Progenitor cell of endocrine pancreas (in vitro differentiated cells): ENCODE measurements around the gene ACO2. TPM values are rescaled to one million over a fixed set of nuclear protein-coding genes. Genes with fewer than 3 reads are reported as not detected.
"Not testable (repeated sequence)": the region's sequence is repeated elsewhere in the genome, so short reads cannot be mapped to it uniquely, and the experiment has no call there.

Experiments
- DNase-seq: peaks from one replicate; pipeline ENCODE4 v3.0.0; 2021; ENCODE audit warnings: low spot score; ENCODE audit not compliant: unreplicated experiment
- H3K27ac Mint-ChIP-seq: 2 replicates; pipeline ENCODE4 v1.8.0; 2021; ENCODE audit warnings: mild to moderate bottlenecking, moderate library complexity, mixed read lengths
- H3K27me3 Mint-ChIP-seq: 2 replicates; pipeline ENCODE4 v1.8.0; 2021; ENCODE audit warnings: mixed read lengths
- H3K36me3 Mint-ChIP-seq: 2 replicates; pipeline ENCODE4 v1.8.0; 2022; ENCODE audit warnings: mixed read lengths; ENCODE audit not compliant: insufficient read depth
- H3K4me1 Mint-ChIP-seq: 2 replicates; pipeline ENCODE4 v1.8.0; 2021; ENCODE audit warnings: low read depth, mixed read lengths
- H3K4me3 Mint-ChIP-seq: 2 replicates; pipeline ENCODE4 v1.8.0; 2021; ENCODE audit warnings: low read depth, mild to moderate bottlenecking, moderate library complexity, mixed read lengths
- H3K9me3 Mint-ChIP-seq: 2 replicates; pipeline ENCODE4 v1.8.0; 2021; ENCODE audit warnings: low read depth, mixed read lengths
- CTCF ChIP-seq: fragments of 200-600 bp; sonication (generic); IDR thresholded peaks from one replicate; pipeline ENCODE4 v1.5.0; 2021; ENCODE audit warnings: antibody characterized with exemption, mild to moderate bottlenecking; ENCODE audit not compliant: unreplicated experiment
- total RNA-seq: library from RNA; stranded (reverse); gene quantifications from 2 replicates; pipeline ENCODE4 v1.2.1, GENCODE V29; 2021

Gene ACO2
- total RNA-seq, 1 donor from 2014 or later = 67.4 TPM

GRCh38 chr22:41447435-41448188 is 21.3 kb upstream of the ACO2 start:
- TF ChIP-seq CTCF = no peak
- peak; percentile 64 for DNase-seq
- H3K27me3 Mint-ChIP-seq = no peaks in the 10 kb centered on the region

GRCh38 chr22:41448189-41448808 is 20.6 kb upstream of the ACO2 start:
- no peaks in the 10 kb centered on the region for H3K27me3 Mint-ChIP-seq
- peak; percentile 83 for DNase-seq
- no peak for TF ChIP-seq CTCF

More at GRCh38 chr22:41447435-41448188, 21.3 kb upstream of the ACO2 start:
- peaks cover 9% of the 10 kb centered on the region for H3K36me3 Mint-ChIP-seq
- peak overlapping the region; percentile 99 for H3K4me3 Mint-ChIP-seq
- H3K27ac Mint-ChIP-seq = peak overlapping the region; percentile 99
- no peaks in the 10 kb centered on the region for H3K9me3 Mint-ChIP-seq
- peaks cover 17% of the 10 kb centered on the region for H3K4me1 Mint-ChIP-seq

GRCh38 chr22:41458161-41458728 is 10.7 kb upstream of the ACO2 start:
- no peak for TF ChIP-seq CTCF
- Mint-ChIP-seq H3K36me3 (peaks cover 14% of the 10 kb centered on the region), H3K4me3 (no peak overlapping the region), H3K9me3 (no peaks in the 10 kb centered on the region), H3K27ac (no peak overlapping the region), H3K4me1 (peaks cover 2% of the 10 kb centered on the region), H3K27me3 (no peaks in the 10 kb centered on the region)
- no peak for DNase-seq

More at GRCh38 chr22:41448189-41448808, 20.6 kb upstream of the ACO2 start:
- H3K36me3 Mint-ChIP-seq = peaks cover 7% of the 10 kb centered on the region
- no peaks in the 10 kb centered on the region for H3K9me3 Mint-ChIP-seq
- peak overlapping the region; percentile 99 for H3K27ac Mint-ChIP-seq
- H3K4me1 Mint-ChIP-seq = peaks cover 15% of the 10 kb centered on the region
- peak overlapping the region; percentile 99 for H3K4me3 Mint-ChIP-seq

GRCh38 chr22:41459431-41459830 is 9.5 kb upstream of the ACO2 start:
- Mint-ChIP-seq H3K27ac (no peak overlapping the region), H3K4me3 (no peak overlapping the region), H3K4me1 (no peaks in the 10 kb centered on the region), H3K27me3 (no peaks in the 10 kb centered on the region), H3K9me3 (no peaks in the 10 kb centered on the region), H3K36me3 (peaks cover 18% of the 10 kb centered on the region)
- TF ChIP-seq CTCF = no peak
- DNase-seq = no peak

GRCh38 chr22:41460071-41460470 is 8.8 kb upstream of the ACO2 start:
- H3K9me3 Mint-ChIP-seq, H3K4me1 Mint-ChIP-seq, DNase-seq, H3K4me3 Mint-ChIP-seq, H3K27ac Mint-ChIP-seq, H3K27me3 Mint-ChIP-seq: not testable (repeated sequence)
- peaks cover 22% of the 10 kb centered on the region for H3K36me3 Mint-ChIP-seq
